Epidermal melanocyte (primary cell): Measurements from ENCODE around the gene NES.

ENCODE experiments used
- DNase-seq: peaks from one replicate; pipeline ENCODE4 v3.0.0; 2011; ENCODE audit warnings: low spot score; ENCODE audit not compliant: insufficient read length

Gene NES

GRCh38 chr1:156664767-156665411 lies 12.3 kb downstream of the NES start:
- DNase-seq, result no peak

GRCh38 chr1:156664046-156664766 lies 13.0 kb downstream of the NES start:
- DNase-seq, result peak; percentile 36

GRCh38 chr1:156663178-156663577 lies 14.0 kb downstream of the NES start:
- DNase-seq, result no peak

- no peak for DNase-seq
Observed at GRCh38 chr1:156662800-156663055, 14.5 kb downstream of the NES start.

- no peak for DNase-seq
Observed at GRCh38 chr1:156662005-156662799, 15.0 kb downstream of the NES start.

GRCh38 chr1:156660752-156661112 lies 16.5 kb downstream of the NES start:
- DNase-seq, result no peak

- peak; percentile 96 for DNase-seq
Observed at GRCh38 chr1:156659988-156660751, 17.0 kb downstream of the NES start.

- DNase-seq, result no peak
Observed at GRCh38 chr1:156659661-156659987, 17.6 kb downstream of the NES start.

- DNase-seq, result no peak
Observed at GRCh38 chr1:156658945-156659574, 18.1 kb downstream of the NES start.

- no peak for DNase-seq
Observed at GRCh38 chr1:156658496-156658895, 18.7 kb downstream of the NES start.

GRCh38 chr1:156657741-156658319 lies 19.4 kb downstream of the NES start:
- DNase-seq, result no peak

GRCh38 chr1:156656806-156657740 lies 20.1 kb downstream of the NES start:
- peak; percentile 81 for DNase-seq

- DNase-seq, result no peak
Observed at GRCh38 chr1:156655904-156656516, 21.2 kb downstream of the NES start.

- no peak for DNase-seq
Observed at GRCh38 chr1:156655151-156655903, 21.9 kb downstream of the NES start.

GRCh38 chr1:156654700-156655099 lies 22.5 kb downstream of the NES start:
- DNase-seq, result no peak

- DNase-seq, result no peak
Observed at GRCh38 chr1:156652992-156653355, 24.2 kb downstream of the NES start.

- DNase-seq, result no peak
Observed at GRCh38 chr1:156652131-156652991, 24.8 kb downstream of the NES start.

- no peak for DNase-seq
Observed at GRCh38 chr1:156648951-156649350, 28.3 kb downstream of the NES start.
